Right ventricle myocardium superior (tissue), 1 donor: ENCODE data around the gene PCDHA5. TPM values are rescaled to one million over a fixed set of nuclear protein-coding genes. Genes with fewer than 3 reads are reported as not detected.
"Not testable (repeated sequence)": the region's sequence is repeated elsewhere in the genome, so short reads cannot be mapped to it uniquely, and the experiment has no call there.

ENCODE experiments used
- ATAC-seq: fragments of 200-7000 bp; cut with Tn5 transposase; one replicate; pipeline ENCODE4 v1.9.1; 2020; ENCODE audit warnings: mild to moderate bottlenecking; ENCODE audit not compliant: poor library complexity
- DNase-seq: peaks from one replicate; pipeline ENCODE4 v3.0.0-alpha.2; 2020
- intact Hi-C: fragments of 100-400 bp; cut with DNase I; formaldehyde crosslinking; loops from one replicate; pipeline ENCODE4 v1.11.2; 2022
- long read RNA-seq: library from polyadenylated mRNA; unstranded; transcript quantifications from one replicate; pipeline ENCODE4 v2.0.0, GENCODE V29; 2021
- total RNA-seq: library from RNA; stranded (reverse); fragmentation: NEBNext Ultra II Directional; extraction: Animal tissue kit (Norgen Biotek cat#: 25700); gene quantifications from one replicate; pipeline ENCODE4 v1.2.1, GENCODE V29; 2021
- donor health status: DM: no; HTN: yes; CAD: no; lungs with severe emphysema.

PCDHA5 gene
- total RNA-seq: not detected
- long read RNA-seq: 0 reads

DNA sequence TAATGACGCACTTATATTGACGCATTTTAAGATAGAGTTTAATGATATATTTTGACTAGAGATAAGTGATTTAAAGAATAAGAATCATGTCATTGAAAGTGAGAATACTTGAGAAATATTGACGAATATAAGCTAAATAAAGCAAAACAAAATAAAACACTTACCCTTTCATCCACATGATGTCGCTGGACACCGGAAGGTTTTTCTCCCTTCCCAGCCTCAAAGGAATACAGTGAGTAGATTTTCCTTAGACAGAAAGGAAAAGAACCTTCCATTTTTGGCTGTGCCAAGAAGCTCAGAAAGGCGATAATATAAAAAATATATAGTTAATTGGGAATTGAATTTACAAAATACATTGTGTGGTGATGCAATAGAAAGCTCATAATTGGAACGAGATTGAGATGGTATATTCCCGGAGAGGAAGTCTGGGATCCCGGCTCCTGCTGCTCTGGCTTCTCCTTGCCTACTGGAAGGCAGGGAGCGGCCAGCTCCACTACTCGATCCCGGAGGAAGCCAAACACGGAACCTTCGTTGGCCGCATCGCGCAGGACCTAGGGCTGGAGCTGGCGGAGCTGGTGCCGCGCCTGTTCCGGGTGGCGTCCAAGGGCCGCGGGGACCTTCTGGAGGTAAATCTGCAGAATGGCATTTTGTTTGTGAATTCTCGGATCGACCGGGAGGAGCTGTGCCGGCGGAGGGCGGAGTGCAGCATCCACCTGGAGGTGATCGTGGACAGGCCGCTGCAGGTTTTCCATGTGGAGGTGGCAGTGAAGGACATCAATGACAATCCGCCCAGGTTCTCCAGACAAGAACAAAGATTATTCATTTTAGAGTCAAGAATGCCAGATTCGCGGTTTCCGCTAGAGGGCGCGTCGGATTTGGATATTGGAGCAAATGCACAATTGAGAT lies at the start of gene PCDHA5:
PCDHA5 (plus strand) TSS at position 239 of the 906 bp plus-strand sequence.
- ATAC-seq: no peak
- intact Hi-C loops: no loop called here
- DNase-seq: peak; percentile 40

DNA sequence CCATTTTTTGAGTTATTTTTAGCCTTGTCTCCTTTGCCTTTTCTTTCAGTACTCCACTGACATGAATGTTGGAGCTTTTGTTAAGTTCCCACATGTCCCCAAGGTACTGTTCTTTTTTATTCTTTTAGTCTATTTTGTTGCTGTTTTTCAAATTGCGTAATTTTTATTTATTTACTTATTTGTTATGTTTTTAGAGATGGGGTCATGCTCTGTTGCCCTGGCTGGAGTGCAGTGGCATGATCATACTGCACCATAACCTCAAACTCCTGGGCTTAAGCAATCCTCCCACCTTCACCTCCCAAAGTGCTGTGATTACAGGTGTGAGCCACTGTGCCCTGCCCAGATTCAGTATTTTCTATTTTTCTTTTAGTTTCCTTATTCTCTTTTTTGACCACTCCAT lies 40.9 kb upstream of the PCDHA5 start:
- DNase-seq: no peak
- no peak for ATAC-seq
- intact Hi-C loops: no loop called here

DNA sequence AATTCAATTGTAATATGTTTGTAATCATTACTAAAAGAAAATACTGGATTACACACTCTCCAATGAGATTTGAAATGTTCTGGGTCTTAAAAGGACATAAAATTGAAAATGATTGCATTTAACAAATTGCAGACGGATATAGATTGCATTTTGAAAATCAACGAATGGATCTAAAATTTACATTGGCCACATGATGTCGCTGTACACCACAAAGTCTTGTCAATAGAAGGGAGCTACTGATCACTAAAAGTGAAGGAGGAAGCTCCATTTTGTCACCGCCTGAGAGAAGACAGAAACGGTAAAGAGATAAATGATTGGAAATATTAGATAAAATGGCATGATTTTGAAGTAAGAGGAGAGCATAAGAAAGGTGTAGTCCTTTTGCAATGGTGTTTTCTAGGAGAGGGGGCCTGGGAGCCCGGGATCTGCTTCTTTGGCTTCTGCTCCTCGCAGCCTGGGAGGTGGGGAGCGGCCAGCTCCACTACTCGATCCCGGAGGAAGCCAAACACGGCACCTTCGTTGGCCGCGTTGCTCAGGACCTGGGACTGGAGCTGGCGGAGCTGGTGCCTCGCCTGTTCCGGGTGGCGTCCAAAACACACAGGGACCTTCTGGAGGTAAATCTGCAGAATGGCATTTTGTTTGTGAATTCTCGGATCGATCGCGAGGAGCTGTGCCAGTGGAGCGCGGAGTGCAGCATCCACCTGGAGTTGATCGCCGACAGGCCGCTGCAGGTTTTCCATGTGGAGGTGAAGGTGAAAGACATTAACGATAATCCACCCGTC lies 35.3 kb upstream of the PCDHA5 start, which contains the start of gene PCDHA1:
PCDHA1 (plus strand) TSS at position 236 of the 782 bp plus-strand sequence.
- intact Hi-C loops: no loop called here
- no peak for ATAC-seq

DNA sequence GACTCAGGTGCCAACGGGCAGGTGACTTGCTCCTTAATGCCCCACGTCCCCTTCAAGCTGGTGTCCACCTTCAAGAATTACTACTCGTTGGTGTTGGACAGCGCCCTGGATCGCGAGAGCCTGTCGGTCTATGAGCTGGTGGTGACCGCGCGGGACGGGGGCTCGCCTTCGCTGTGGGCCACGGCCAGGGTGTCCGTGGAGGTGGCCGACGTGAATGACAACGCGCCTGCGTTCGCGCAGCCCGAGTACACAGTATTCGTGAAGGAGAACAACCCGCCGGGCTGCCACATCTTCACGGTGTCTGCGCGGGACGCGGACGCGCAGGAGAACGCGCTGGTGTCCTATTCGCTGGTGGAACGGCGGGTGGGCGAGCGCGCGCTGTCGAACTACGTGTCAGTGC lies 34.0 kb upstream of the PCDHA5 start:
- ATAC-seq, DNase-seq, intact Hi-C loops: not testable (repeated sequence)

More for the DNA sequence above, 35.3 kb upstream of the PCDHA5 start, which contains the start of gene PCDHA1:
- no peak for DNase-seq

DNA sequence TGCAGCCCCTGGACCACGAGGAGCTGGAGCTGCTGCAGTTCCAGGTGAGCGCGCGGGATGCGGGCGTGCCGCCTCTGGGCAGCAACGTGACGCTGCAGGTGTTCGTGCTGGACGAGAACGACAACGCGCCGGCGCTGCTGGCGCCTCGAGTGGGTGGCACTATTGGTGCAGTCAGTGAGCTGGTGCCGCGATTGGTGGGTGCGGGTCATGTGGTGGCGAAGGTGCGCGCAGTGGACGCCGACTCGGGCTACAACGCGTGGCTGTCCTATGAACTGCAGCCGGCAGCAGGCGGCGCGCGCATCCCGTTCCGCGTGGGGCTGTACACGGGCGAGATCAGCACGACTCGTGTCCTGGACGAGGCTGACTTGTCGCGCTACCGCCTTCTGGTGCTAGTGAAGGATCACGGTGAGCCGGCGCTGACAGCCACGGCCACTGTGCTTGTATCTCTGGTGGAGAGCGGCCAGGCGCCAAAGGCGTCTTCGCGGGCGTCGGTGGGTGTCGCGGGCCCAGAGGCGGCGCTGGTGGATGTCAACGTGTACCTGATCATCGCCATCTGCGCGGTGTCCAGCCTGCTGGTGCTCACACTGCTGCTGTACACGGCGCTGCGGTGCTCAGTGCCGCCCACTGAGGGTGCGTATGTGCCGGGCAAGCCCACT lies 33.4 kb upstream of the PCDHA5 start:
- DNase-seq, ATAC-seq, intact Hi-C loops: not testable (repeated sequence)

DNA sequence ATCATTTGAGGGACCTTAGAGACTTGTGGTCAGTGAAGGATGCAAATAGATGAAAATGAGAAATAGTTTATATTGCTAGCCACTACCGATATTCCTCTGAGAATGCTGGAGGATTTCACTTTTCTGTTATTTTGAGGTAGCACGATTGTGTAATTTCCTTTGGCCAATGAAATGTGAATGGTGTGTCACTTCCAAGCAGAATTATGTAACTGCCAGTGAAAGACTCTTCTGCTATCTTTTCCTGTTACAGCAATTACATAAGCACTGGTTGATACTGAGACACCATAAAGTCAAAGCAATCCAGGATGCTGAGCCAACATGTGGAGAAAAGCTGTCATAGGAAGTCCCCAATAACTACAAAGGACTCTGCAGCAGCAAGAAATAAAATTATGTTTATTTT lies 30.3 kb upstream of the PCDHA5 start:
- ATAC-seq (no peak), DNase-seq (no peak)
- intact Hi-C loops: no loop called here

DNA sequence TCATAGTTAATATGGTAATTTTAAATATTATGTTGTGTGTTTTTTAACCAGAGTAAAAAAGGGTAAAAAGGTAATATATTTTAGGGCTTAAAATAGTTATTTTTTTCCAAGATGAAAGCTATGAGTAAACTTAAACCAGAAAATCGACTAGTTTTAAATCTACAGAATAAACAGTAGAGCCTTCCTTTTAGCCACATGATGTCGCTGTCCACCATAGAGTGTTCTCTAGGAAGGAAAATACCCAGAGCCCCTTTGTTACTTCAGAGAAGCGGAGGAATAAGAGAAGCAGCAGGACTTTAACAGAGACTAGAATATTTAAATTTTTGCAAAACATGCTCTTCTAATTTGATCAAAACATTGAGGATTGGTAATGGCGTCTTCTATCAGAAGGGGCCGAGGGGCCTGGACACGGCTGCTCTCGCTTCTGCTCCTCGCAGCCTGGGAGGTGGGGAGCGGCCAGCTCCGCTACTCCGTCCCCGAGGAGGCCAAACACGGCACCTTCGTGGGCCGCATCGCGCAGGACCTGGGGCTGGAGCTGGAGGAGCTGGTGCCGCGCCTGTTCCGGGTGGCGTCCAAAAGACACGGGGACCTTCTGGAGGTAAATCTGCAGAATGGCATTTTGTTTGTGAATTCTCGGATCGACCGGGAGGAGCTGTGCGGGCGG lies 26.7 kb upstream of the PCDHA5 start, which contains the start of gene PCDHA2:
PCDHA2 (plus strand) TSS at position 258 of the 664 bp plus-strand sequence.
- ATAC-seq: no peak
- intact Hi-C loops: no loop called here
- DNase-seq: no peak

DNA sequence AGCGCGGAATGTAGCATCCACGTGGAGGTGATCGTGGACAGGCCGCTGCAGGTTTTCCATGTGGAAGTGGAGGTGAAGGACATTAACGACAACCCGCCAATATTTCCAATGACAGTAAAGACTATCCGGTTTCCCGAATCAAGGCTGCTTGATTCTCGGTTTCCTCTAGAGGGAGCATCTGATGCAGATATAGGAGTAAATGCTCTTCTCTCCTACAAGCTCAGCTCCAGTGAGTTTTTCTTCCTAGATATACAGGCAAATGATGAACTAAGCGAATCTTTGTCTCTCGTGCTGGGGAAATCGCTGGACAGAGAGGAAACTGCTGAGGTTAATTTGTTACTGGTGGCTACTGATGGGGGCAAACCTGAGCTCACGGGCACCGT lies 26.2 kb upstream of the PCDHA5 start:
- ATAC-seq (no peak), DNase-seq (no peak)
- intact Hi-C loops: no loop called here

DNA sequence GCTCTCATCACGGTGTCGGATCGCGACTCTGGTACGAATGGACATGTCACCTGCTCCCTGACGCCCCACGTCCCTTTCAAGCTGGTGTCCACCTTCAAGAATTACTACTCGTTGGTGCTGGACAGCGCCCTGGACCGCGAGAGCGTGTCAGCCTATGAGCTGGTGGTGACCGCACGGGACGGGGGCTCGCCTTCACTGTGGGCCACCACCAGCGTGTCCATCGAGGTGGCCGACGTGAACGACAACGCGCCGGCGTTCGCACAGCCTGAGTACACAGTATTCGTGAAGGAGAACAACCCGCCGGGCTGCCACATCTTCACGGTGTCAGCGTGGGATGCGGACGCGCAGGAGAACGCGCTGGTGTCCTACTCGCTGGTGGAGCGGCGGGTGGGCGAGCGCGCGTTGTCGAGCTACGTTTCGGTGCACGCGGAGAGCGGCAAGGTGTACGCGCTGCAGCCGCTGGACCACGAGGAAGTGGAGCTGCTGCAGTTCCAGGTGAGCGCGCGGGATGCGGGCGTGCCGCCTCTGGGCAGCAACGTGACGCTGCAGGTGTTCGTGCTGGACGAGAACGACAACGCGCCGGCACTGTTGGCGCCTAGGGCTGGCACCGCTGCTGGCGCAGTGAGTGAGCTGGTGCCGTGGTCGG lies 25.2 kb upstream of the PCDHA5 start:
- ATAC-seq, intact Hi-C loops: not testable (repeated sequence)
- peak; percentile 39 for DNase-seq

DNA sequence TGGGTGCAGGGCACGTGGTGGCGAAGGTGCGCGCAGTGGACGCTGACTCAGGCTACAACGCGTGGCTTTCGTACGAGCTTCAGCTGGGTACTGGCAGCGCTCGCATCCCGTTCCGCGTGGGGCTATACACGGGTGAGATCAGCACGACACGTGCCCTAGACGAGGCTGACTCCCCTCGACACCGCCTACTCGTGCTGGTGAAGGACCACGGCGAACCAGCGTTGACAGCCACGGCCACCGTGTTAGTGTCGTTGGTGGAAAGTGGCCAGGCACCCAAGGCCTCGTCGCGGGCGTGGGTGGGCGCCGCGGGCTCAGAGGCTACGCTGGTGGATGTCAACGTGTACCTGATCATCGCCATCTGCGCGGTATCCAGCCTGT lies 24.7 kb upstream of the PCDHA5 start:
- ATAC-seq (no peak), DNase-seq (peak; percentile 34)
- intact Hi-C loops: no loop called here

DNA sequence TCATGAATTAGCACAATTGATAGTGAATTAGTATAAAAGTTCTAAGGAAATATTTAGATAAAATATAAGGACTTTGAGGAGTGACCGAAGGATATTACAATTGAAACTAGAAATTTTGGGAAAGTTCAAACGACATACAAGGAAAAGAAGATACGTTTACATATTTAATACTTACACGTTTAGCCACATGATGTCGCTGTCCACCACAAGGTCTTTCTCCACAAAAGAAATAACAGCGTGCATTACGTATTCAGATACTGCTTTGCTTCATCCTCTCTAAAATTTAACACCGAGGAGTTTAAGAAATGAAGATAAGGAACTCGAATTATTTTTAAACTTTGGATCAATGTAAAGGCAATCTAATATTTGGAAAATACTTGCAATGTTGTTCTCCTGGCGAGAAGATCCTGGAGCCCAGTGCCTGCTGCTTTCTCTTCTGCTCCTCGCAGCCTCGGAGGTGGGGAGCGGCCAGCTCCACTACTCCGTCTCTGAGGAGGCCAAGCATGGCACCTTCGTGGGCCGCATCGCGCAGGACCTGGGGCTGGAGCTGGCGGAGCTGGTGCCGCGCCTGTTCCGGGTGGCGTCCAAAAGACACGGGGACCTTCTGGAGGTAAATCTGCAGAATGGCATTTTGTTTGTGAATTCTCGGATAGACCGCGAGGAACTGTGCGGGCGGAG lies 20.5 kb upstream of the PCDHA5 start, which contains the start of gene PCDHA3:
PCDHA3 (plus strand) TSS at position 242 of the 678 bp plus-strand sequence.
- intact Hi-C loops: no loop called here
- ATAC-seq (no peak), DNase-seq (no peak)

DNA sequence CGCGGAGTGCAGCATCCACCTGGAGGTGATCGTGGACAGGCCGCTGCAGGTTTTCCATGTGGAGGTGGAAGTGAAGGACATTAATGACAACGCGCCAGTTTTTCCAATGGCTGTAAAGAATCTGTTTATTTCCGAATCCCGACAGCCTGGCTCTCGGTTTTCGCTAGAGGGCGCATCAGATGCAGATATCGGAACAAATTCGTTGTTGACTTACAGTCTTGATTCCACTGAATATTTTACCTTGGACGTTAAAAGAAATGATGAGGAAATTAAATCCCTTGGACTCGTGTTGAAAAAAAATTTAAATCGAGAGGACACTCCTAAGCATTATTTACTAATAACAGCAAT lies 19.9 kb upstream of the PCDHA5 start:
- ATAC-seq: no peak
- intact Hi-C loops: no loop called here
- no peak for DNase-seq

DNA sequence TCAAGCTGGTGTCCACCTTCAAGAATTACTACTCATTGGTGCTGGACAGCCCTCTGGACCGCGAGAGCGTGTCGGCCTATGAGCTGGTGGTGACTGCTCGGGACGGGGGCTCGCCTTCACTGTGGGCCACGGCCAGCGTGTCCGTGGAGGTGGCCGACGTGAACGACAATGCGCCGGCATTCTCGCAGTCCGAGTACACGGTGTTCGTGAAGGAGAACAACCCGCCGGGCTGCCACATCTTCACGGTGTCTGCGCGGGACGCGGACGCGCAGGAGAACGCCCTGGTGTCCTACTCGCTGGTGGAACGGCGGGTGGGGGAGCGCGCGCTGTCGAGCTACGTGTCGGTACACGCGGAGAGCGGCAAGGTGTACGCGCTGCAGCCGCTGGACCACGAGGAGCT lies 19.0 kb upstream of the PCDHA5 start:
- ATAC-seq, DNase-seq, intact Hi-C loops: not testable (repeated sequence)

DNA sequence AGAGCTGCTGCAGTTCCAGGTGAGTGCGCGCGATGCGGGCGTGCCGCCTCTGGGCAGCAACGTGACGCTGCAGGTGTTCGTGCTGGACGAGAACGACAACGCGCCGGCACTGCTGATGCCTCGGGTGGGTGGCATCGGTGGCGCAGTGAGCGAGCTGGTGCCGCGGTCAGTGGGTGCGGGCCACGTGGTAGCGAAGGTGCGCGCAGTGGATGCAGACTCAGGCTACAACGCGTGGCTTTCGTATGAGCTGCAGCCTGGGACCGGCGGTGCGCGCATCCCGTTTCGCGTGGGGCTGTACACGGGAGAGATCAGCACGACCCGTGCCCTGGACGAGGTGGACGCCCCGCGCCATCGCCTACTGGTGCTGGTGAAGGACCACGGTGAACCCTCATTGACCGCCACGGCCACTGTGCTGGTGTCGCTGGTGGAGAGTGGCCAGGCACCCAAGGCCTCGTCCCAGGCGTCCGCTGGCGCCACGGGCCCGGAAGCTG lies 18.6 kb upstream of the PCDHA5 start:
- intact Hi-C loops: no loop called here
- DNase-seq (peak; percentile 38), ATAC-seq (no peak)

DNA sequence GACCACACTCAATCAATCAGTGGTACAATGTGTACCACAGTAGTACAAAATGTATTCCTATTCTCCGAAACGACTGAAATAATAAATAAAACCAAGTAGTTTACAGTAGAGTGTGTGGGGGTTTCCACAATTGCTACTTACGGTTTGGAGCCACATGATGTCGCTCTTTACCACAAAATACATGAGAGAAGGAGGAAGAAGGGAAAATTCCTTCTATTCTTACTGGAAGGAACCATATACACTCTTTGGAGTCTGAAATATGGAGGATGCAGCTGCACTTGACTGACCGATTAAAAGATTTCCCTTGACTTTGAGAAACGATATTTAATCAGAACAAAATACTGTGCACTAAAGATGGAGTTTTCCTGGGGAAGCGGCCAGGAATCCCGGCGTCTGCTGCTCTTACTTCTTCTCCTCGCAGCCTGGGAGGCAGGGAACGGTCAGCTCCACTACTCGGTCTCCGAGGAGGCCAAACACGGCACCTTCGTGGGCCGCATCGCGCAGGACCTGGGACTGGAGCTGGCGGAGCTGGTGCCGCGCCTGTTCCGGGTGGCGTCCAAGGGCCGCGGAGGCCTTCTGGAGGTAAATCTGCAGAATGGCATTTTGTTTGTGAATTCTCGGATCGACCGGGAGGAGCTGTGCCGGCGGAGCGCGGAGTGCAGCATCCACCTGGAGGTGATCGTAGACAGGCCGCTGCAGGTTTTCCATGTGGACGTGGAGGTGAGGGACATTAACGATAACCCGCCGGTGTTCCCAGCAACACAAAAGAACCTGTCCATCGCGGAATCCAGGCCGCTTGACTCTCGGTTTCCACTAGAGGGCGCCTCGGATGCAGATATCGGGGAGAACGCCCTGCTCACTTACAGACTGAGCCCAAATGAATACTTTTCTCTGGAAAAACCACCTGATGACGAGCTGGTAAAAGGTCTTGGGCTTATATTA lies 14.3 kb upstream of the PCDHA5 start, which contains the start of gene PCDHA4:
PCDHA4 (plus strand) TSS at position 235 of the 942 bp plus-strand sequence.
- intact Hi-C loops: no loop called here
- ATAC-seq (peak; percentile 38), DNase-seq (peak; percentile 45)

DNA sequence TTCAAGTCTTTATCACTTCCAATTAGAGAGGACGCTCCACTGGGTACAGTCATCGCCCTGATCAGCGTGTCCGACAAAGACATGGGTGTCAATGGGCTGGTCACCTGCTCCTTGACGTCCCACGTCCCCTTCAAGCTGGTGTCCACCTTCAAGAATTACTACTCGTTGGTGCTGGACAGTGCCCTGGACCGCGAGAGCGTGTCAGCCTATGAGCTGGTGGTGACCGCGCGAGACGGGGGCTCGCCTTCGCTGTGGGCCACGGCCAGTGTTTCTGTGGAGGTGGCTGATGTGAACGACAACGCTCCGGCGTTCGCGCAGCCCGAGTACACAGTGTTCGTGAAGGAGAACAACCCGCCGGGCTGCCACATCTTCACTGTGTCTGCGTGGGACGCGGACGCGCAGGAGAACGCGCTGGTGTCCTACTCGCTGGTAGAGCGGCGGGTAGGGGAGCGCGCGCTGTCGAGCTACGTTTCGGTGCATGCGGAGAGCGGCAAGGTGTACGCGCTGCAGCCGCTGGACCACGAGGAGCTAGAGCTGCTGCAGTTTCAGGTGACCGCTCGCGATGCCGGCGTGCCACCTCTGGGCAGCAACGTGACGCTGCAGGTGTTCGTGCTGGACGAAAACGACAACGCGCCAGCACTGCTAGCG lies 13.0 kb upstream of the PCDHA5 start:
- intact Hi-C loops, ATAC-seq, DNase-seq: not testable (repeated sequence)
